WI38 (cell line): Measurements from ENCODE around the gene CCDC70.

Experiments
- H3K4me3 ChIP-seq: 2 replicates; pipeline ENCODE4 v1.5.1; 2011; ENCODE audit warnings: low read depth, mild to moderate bottlenecking, control low read depth, low read length
- CTCF ChIP-seq: IDR thresholded peaks from 2 replicates; pipeline ENCODE4 v1.5.1; 2012; ENCODE audit warnings: low read depth, mild to moderate bottlenecking, control low read depth, low read length

Gene CCDC70

GRCh38 chr13:51825165-51825592, 36.6 kb upstream of the CCDC70 start:
- H3K4me3 ChIP-seq: no peak overlapping the region
- no peak for TF ChIP-seq CTCF

DNA sequence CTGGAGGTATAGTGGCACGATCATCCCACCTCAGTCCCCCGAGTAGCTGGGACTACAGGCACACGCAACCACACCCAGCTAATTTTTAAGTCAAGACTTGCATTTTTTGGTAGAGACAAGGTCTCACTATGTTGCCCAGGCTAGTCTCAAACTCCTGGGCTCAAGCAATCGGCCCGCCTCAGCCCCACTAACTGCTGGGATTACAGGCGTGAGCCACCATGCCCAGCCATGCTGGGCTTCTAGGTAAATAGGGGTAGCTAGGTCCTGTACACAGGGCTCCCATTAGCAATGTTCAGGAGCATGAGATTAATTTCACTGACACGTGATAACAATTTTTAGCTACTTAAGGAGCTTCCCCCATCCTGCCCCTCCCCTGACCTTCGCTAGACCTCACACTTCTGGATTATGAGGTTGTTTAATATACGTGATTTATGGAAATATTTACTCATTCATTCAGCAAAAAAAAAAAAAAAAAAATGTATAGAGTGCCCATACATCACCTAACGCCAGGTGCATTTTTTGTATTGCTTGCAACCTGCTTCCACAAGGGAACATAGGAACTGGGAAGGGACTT, 36.0 kb upstream of the CCDC70 start:
- no peak for TF ChIP-seq CTCF
- no peak overlapping the region for H3K4me3 ChIP-seq

DNA sequence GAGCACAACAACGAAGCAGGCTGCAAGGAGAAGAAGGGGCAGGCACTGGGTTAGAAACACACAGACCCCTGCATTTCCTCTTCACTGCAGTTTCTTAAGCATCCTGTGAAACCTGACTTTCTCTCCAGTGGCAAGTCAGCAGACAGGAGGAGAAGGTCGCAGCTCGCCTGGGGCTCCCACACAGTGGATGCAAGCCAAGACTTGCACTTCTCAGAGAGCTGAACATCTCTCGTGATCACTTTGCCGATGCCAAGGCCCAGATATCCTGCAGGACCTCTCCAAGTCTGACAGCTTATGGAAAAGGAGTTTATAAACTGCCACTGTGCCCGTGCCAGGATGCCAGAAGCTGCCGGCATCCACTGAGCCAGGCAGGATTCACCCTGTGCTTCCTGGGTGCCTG, 35.2 kb upstream of the CCDC70 start:
- no peak overlapping the region for H3K4me3 ChIP-seq
- no peak for TF ChIP-seq CTCF

DNA sequence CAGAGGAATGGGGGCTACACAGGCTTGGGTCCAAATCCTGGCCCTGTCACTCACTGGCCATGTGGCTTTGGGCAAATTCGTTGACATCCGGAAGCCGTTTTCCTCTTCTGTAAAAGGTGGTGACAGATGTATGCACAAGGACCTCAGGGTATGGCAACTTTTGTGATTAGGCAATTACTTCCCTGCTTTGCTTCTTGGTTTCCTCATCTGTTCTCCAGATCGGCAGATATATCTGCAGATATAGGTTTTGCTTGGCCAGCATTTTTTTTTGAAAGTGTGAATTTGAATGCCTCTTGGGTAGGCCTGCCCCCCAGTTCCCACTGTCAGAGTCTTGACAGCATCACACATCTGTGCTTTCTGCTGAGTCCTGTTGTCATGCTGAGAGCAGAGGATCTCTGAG, 34.5 kb upstream of the CCDC70 start:
- no peak for TF ChIP-seq CTCF
- no peak overlapping the region for H3K4me3 ChIP-seq

GRCh38 chr13:51828730-51829567, 32.8 kb upstream of the CCDC70 start:
- no peak for TF ChIP-seq CTCF
- no peak overlapping the region for H3K4me3 ChIP-seq

- no peak for TF ChIP-seq CTCF
- H3K4me3 ChIP-seq: no peak overlapping the region
These were observed 32.2 kb upstream of the CCDC70 start for GRCh38 chr13:51829568-51829899.

GRCh38 chr13:51831519-51831918, 30.2 kb upstream of the CCDC70 start:
- TF ChIP-seq CTCF: no peak
- no peak overlapping the region for H3K4me3 ChIP-seq
